GM12878 (cell line): ENCODE results near the gene CA9. TPM values are rescaled to one million over a fixed set of nuclear protein-coding genes. Genes with fewer than 3 reads are reported as not detected.

Experiments used
- ATAC-seq: fragments of 200-7000 bp; cut with Tn5 transposase; 3 replicates; pipeline ENCODE4 v1.9.1; 2020; ENCODE audit warnings: mild to moderate bottlenecking, moderate library complexity
- BruUV-seq: library from RNA; stranded (reverse); fragments of 400-500 nt; replicated peaks from 2 replicates; lab custom pipeline; 2021; lab: Mats Ljungman, UMichigan
- CTCF ChIA-PET: fragments of 300-600 bp; sonication (Branson Sonifier 250); formaldehyde crosslinking; extraction: SDS; loops from one replicate; lab custom pipeline; 2021; ENCODE audit warnings: inconsistent platforms; lab: Yijun Ruan, JAX
- POLR2A ChIA-PET: fragments of 350-600 bp; formaldehyde crosslinking; extraction: SDS; loops from one replicate; lab custom pipeline; 2021; ENCODE audit warnings: inconsistent platforms; lab: Charles Lee
- RAD21 ChIA-PET: fragments of 300-600 bp; sonication (Branson Sonifier 250); formaldehyde crosslinking; loops from one replicate; lab custom pipeline; 2023; ENCODE audit warnings: antibody characterized with exemption; ENCODE audit not compliant: unreplicated experiment; lab: Charles Lee
- SMC1A ChIA-PET: fragments of 300-600 bp; sonication (Branson Sonifier 250); formaldehyde crosslinking; loops from one replicate; lab custom pipeline; 2023; ENCODE audit not compliant: unreplicated experiment, uncharacterized antibody; lab: Charles Lee
- DNase-seq: peaks from one replicate; pipeline ENCODE4 v3.0.0-alpha.2; 2011; ENCODE audit warnings: low read depth, low spot score
- FAIRE-seq: peaks from 3 replicates; lab custom pipeline; 2011; peaks lifted over from hg19 to GRCh38; lab: Jason Lieb, UNC
- H2AFZ ChIP-seq: 2 replicates; pipeline ENCODE4 v1.6.0; 2011; ENCODE audit warnings: low read depth, low read length, control low read depth; ENCODE audit not compliant: control insufficient read depth
- H3K27ac ChIP-seq: 2 replicates; pipeline ENCODE4 v1.5.1; 2011; ENCODE audit warnings: control low read depth; ENCODE audit not compliant: control insufficient read depth, insufficient read depth
- H3K27me3 ChIP-seq, 2 experiments: replicated peaks in 1 of 2; 2 replicates each; pipeline versions ENCODE4 v1.6.0 to v1.6.1; 2011; ENCODE audit warnings: low read length in 1 of 2; ENCODE audit not compliant: control insufficient read depth in 2 of 2, insufficient read depth in 2 of 2
- H3K36me3 ChIP-seq, 2 experiments: 2 replicates each; pipeline ENCODE4 v1.5.1; 2011; ENCODE audit warnings: low read length in 1 of 2; ENCODE audit not compliant: control insufficient read depth in 2 of 2, insufficient read depth in 2 of 2
- H3K4me1 ChIP-seq: 2 replicates; pipeline ENCODE4 v1.6.1; 2011; ENCODE audit warnings: mild to moderate bottlenecking, low read length, moderate library complexity, mixed read lengths; ENCODE audit not compliant: control insufficient read depth, insufficient read depth
- H3K4me2 ChIP-seq: 2 replicates; pipeline ENCODE4 v1.6.0; 2011; ENCODE audit warnings: control low read depth; ENCODE audit not compliant: control insufficient read depth, insufficient read depth
- H3K4me3 ChIP-seq: fragments of 200-600 bp; sonication (generic); 2 replicates; pipeline ENCODE4 v1.5.1; 2016
- H3K79me2 ChIP-seq: 2 replicates; pipeline ENCODE4 v1.6.0; 2011; ENCODE audit warnings: low read length; ENCODE audit not compliant: control insufficient read depth, insufficient read depth
- H3K9ac ChIP-seq: 2 replicates; pipeline ENCODE4 v1.8.0; 2011; ENCODE audit warnings: low read length, control low read depth, mixed read lengths; ENCODE audit not compliant: control insufficient read depth, insufficient read depth
- H3K9me3 ChIP-seq: replicated peaks from 3 replicates; pipeline ENCODE4 v1.5.1; 2011; ENCODE audit warnings: mild to moderate bottlenecking, low read length; ENCODE audit not compliant: control insufficient read depth, insufficient read depth
- H4K20me1 ChIP-seq: 2 replicates; pipeline ENCODE4 v1.6.0; 2011; ENCODE audit not compliant: control insufficient read depth, insufficient read depth
- GATAD2B ChIP-seq: fragments of 450-650 bp; conservative IDR thresholded peaks from 2 replicates; pipeline ENCODE4 v1.6.1; 2017; ENCODE audit warnings: low read depth, mild to moderate bottlenecking, moderate library complexity
- HDGF ChIP-seq: fragments of 450-650 bp; IDR thresholded peaks from 2 replicates; pipeline ENCODE4 v1.6.1; 2016; ENCODE audit warnings: antibody characterized with exemption
- JUNB ChIP-seq: IDR thresholded peaks from 2 replicates; pipeline ENCODE4 v1.6.1; 2016; ENCODE audit warnings: antibody characterized with exemption, mild to moderate bottlenecking
- MEF2B ChIP-seq: fragments of 450-650 bp; IDR thresholded peaks from 2 replicates; pipeline ENCODE4 v1.6.1; 2018; ENCODE audit warnings: mild to moderate bottlenecking, moderate library complexity; ENCODE audit not compliant: partially characterized antibody, poor library complexity, severe bottlenecking
- MTA2 ChIP-seq: fragments of 450-650 bp; IDR thresholded peaks from 2 replicates; pipeline ENCODE4 v1.6.1; 2016; ENCODE audit warnings: low read depth, mild to moderate bottlenecking, moderate library complexity
- RAD21 ChIP-seq: IDR thresholded peaks from 2 replicates; pipeline ENCODE4 v1.6.1; 2011; ENCODE audit warnings: mild to moderate bottlenecking, low read depth, low read length, moderate library complexity; ENCODE audit not compliant: insufficient read depth
- YBX1 ChIP-seq: fragments of 450-650 bp; IDR thresholded peaks from 2 replicates; pipeline ENCODE4 v1.6.1; 2016; ENCODE audit warnings: antibody characterized with exemption
- ZNF24 ChIP-seq: fragments of 450-650 bp; IDR thresholded peaks from 2 replicates; pipeline ENCODE4 v1.6.1; 2017; ENCODE audit warnings: antibody characterized with exemption, mild to moderate bottlenecking
- WGBS: methylation state at CpG from one replicate; pipeline ENCODE4 v1.1.6; 2016; ENCODE audit warnings: low lambda C conversion rate; ENCODE audit not compliant: insufficient replicate concordance, insufficient coverage; ENCODE audit errors: missing lambda C conversion rate; 5-methylcytosine and 5-hydroxymethylcytosine counted together
- in situ Hi-C: fragments of 300-500 bp; cut with MboI; formaldehyde crosslinking; loops from 9 replicates; pipeline ENCODE4 v1.14.3; 2018; ENCODE audit warnings: mixed read lengths
- intact Hi-C: fragments of 100-400 bp; cut with micrococcal nuclease; formaldehyde crosslinking; loops from one replicate; pipeline ENCODE4 v1.14.2; 2022; ENCODE audit not compliant: unreplicated experiment
- polyA plus RNA-seq, 11 experiments: library from polyadenylated mRNA; depleted of rRNA in 4 of 11; unstranded in 6 of 11; stranded (reverse) in 5 of 11; fragments of >200 nt; fragmentation: Nextera tagmentation in 4 of 11; fragmentation: Illumina TruSeq in 1 of 11; extraction: Ambion mirVana in 4 of 11; extraction: Trizol in 1 of 11; gene quantifications; 1 replicate in 1 of 11; 2 replicates in 10 of 11; pipeline versions ENCODE4 v1.2.1 to v1.2.3, GENCODE V29; 2011 to 2016; ENCODE audit warnings: inconsistent platforms in 2 of 11, missing spikeins in 2 of 11, low read depth in 1 of 11
- total RNA-seq, 4 experiments: library from RNA; depleted of rRNA in 3 of 4; stranded (reverse); fragments of >200 nt in 3 of 4; fragmentation: Illumina TruSeq in 1 of 4; extraction: Trizol in 1 of 4; gene quantifications; 2 replicates each; pipeline versions ENCODE4 v1.2.1 to v1.2.3, GENCODE V29; 2013 to 2021
- TF ChIP-seq, protein P1 (sequence below): fragments of 450-650 bp; IDR thresholded peaks from 2 replicates; pipeline ENCODE4 v1.6.1; 2017; ENCODE audit warnings: antibody characterized with exemption, mild to moderate bottlenecking, moderate library complexity

CA9 gene
- total and polyA plus RNA-seq, 10 of the 15 experiments (the other 5 are each of a cell fraction or from before 2014, with no cell fraction given), result 0.53 to 6.6 (median 1.2) TPM

DNA sequence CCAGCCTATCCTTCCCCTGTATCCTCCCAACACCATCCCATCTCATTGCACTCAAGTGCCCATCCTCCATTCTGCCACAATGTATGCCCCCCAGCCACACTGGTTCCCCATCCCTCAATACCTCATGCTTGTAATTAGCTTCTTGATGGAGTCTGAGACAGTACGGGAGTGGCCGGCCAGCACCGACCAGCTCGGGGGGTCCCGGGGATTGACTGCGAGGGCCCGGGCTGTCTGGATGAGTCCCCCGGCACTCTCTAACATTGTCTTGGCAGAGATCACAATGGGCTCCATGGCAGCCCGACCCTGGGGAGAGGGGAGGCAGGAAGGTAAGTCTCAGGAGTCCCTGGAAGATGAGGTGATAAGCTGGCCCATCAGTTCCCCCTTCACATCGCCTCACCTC, 33.2 kb downstream of the CA9 start:
- no peak for TF ChIP-seq HDGF
- no peak for TF ChIP-seq JUNB
- no peak for TF ChIP-seq MEF2B
- no peak for TF ChIP-seq YBX1
- no peak for TF ChIP-seq RAD21
- no peak for TF ChIP-seq ZNF24
- TF ChIP-seq, protein P1, sequence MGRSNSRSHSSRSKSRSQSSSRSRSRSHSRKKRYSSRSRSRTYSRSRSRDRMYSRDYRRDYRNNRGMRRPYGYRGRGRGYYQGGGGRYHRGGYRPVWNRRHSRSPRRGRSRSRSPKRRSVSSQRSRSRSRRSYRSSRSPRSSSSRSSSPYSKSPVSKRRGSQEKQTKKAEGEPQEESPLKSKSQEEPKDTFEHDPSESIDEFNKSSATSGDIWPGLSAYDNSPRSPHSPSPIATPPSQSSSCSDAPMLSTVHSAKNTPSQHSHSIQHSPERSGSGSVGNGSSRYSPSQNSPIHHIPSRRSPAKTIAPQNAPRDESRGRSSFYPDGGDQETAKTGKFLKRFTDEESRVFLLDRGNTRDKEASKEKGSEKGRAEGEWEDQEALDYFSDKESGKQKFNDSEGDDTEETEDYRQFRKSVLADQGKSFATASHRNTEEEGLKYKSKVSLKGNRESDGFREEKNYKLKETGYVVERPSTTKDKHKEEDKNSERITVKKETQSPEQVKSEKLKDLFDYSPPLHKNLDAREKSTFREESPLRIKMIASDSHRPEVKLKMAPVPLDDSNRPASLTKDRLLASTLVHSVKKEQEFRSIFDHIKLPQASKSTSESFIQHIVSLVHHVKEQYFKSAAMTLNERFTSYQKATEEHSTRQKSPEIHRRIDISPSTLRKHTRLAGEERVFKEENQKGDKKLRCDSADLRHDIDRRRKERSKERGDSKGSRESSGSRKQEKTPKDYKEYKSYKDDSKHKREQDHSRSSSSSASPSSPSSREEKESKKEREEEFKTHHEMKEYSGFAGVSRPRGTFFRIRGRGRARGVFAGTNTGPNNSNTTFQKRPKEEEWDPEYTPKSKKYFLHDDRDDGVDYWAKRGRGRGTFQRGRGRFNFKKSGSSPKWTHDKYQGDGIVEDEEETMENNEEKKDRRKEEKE, result no peak
- TF ChIP-seq MTA2, result no peak
- TF ChIP-seq GATAD2B, result no peak
- H3K9me3 ChIP-seq, result no peaks in the 10 kb centered on the region
- FAIRE-seq (no peak), ATAC-seq (no peak), DNase-seq (no peak)
- in situ Hi-C loops (no loop called here), intact Hi-C loops (no loop called here)
- H3K4me1 ChIP-seq, result 0 out of 2 replicates have a peak, but pooled peaks cover 3% of the 10 kb centered on the region
- no peak overlapping the region for H3K27ac ChIP-seq
- no peaks in the 10 kb centered on the region for H3K79me2 ChIP-seq
- 96% methylated on average over 10 of the region's 10 CpGs for WGBS
- H3K9ac ChIP-seq, result no peak overlapping the region
- SMC1A ChIA-PET, result interaction anchor here (2.2 kb wide), 1 partner anchor 21 kb away, joined by 5 read pairs; no protein-coding TSS in a partner anchor
- no peaks in the 10 kb centered on the region for H4K20me1 ChIP-seq
- H2AFZ ChIP-seq, result no peak overlapping the region
- peaks cover 61 to 63% of the 10 kb centered on the region in 2 experiments for H3K36me3 ChIP-seq
- H3K4me2 ChIP-seq, result no peak overlapping the region
- H3K4me3 ChIP-seq, result no peak overlapping the region
- H3K27me3 ChIP-seq, result no peaks in the 10 kb centered on the region
- BruUV-seq, result no TSS peak
- CTCF ChIA-PET, result interaction anchor here (4.1 kb wide), 1 partner anchor 10 kb away, joined by 33 read pairs; no protein-coding TSS in a partner anchor
- POLR2A ChIA-PET, result interaction anchor here (1.4 kb wide), 1 partner anchor 10 kb away, joined by 4 read pairs; no protein-coding TSS in a partner anchor
- RAD21 ChIA-PET, result no interaction called here
